Activated CD4-positive, alpha-beta T cell treated with anti-CD3 and anti-CD28 coated beads for 4 hours (primary cell): Measurements from ENCODE around the gene PLK5.

Experiments
- DNase-seq, 2 donors: peaks; one replicate each; pipeline ENCODE4 v3.0.0-alpha.2; 2020

Gene PLK5

DNA sequence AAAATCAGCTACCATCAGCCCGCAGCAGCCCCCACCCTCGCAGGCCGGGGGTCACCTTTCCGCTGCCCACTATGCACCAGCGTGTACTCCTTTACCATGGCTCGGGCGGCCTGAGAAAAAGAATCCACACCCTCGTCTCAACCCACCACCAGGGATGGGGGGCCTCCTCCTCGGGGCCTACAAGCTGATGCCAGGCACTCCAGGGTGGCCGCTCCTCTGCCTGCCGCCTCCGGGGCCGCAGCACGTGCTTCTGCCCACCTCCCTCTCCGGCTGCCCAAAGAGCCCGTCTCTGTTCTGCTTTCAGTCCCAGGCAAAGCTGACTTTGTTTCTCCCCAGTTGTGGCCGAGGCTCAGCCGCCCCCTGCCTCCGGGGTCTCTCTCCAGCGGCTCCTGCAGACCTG is 55.3 kb downstream of the PLK5 start:
- no peak for DNase-seq

- DNase-seq: no peak
Measured at GRCh38 chr19:1580382-1580781, 56.5 kb downstream of the PLK5 start.

- no peak for DNase-seq
Measured at GRCh38 chr19:1580957-1581356, 57.1 kb downstream of the PLK5 start.

DNA sequence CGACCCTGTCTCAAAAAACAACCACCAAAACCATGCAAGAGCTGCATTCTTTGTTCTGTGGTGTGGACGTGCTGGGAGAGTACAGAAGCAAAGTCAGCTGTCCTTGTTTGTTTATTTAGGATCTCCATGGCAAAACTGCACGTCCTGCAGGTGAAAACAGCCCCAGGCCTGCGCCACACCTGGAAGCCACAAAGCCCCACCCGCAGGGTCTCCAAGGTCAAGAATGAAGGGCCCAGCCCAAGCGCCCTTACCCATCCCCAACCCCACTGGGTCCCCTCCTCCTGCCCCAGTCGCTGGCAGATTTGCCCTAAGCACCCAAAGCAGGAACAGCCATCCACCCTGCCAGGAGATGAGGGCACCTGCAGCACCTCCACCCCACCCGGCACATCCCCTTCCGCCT is 58.3 kb downstream of the PLK5 start:
- no peak for DNase-seq

DNA sequence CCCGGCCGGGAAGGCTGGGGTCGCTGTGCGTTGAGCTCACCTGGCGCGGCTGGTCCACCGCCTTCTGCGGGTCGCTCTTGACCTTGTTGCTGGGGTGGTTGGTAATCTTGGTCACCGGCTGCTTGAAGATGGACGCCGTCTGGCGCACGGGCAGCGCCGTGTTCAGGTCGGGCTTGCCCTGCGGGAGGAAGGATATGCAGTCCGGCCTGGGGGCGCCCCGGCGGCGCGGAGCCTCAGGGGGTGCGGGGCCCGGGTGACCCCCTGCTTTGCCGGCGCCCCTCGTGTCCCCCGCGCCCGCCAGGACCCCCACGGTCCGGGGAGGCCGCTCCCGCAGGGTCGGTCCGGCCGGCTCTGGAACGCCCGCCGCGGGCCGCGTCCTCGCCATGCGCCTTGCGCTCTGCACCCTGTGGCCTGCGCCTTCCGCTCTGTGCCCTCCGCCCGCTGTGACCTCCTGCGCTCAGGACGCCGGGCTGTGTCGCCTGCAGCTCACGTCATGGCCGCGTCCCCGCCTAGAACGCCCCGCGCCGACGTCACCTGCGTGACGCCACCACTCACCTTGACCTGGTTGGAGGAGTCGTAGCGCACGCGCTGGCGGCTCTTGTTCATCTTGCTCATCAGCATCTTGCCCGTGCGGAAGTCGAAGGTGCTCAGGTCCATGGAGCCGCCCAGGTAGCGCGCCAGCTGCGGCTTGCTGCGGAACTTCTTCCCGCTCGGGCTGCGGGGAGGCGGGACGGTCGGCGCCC is 60.8 kb downstream of the PLK5 start:
- no peak for DNase-seq

DNA sequence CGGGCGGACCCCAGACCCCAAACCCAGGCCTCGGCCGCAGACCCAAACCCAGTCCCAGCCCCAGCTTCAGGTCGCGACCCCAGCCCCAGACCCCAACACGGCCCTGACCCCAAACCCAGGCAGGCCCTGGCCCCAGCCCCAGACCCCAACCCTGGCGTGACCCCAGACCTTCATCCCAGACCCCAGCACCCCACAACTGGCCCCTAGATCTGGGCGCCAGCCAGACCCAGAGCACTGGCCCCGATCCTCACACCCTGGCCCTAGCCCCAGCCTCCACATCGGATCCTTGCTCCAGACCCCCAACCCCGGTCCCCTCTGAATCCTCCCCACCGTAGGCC is 61.3 kb downstream of the PLK5 start:
- DNase-seq: no peak
